CD14-positive monocyte (primary cell): ENCODE data around the gene ASNSD1. TPM values are rescaled to one million over a fixed set of nuclear protein-coding genes. Genes with fewer than 3 reads are reported as not detected.

Experiments used
- DNase-seq, 3 donors: peaks; one replicate each; pipeline ENCODE4 v3.0.0-alpha.2; 2011 to 2022
- H2AFZ ChIP-seq: 2 replicates; pipeline ENCODE4 v1.6.0; 2012; ENCODE audit warnings: mild to moderate bottlenecking, low read depth, low read length, inconsistent platforms; ENCODE audit not compliant: insufficient read depth, poor library complexity, severe bottlenecking
- H3K27ac ChIP-seq, 2 donors: 1 replicate in 1 of 2; 2 replicates in 1 of 2; pipeline ENCODE4 v1.5.1; 2012 to 2013; ENCODE audit warnings: low read length in 2 of 2, control low read depth in 1 of 2, inconsistent platforms in 1 of 2, low read depth in 1 of 2, mild to moderate bottlenecking in 1 of 2
- H3K27me3 ChIP-seq, 2 donors: one replicate each; pipeline versions ENCODE4 v1.6.0 to v1.6.1; 2011 to 2013; ENCODE audit warnings: low read length in 2 of 2; ENCODE audit not compliant: control insufficient read depth in 2 of 2, insufficient read depth in 2 of 2
- H3K36me3 ChIP-seq, 2 donors: replicated peaks in 1 of 2; 1 replicate in 1 of 2; 2 replicates in 1 of 2; pipeline versions ENCODE4 v1.5.1 to v1.6.1; 2012 to 2013; ENCODE audit warnings: low read length in 2 of 2, control low read depth in 1 of 2, inconsistent platforms in 1 of 2, mild to moderate bottlenecking in 1 of 2; ENCODE audit not compliant: insufficient read depth in 2 of 2, control insufficient read depth in 1 of 2
- H3K4me1 ChIP-seq, 2 donors: 1 replicate in 1 of 2; 2 replicates in 1 of 2; pipeline versions ENCODE4 v1.5.1 to v1.6.1; 2012 to 2013; ENCODE audit warnings: low read length in 2 of 2, control low read depth in 1 of 2, inconsistent platforms in 1 of 2, mild to moderate bottlenecking in 1 of 2, moderate library complexity in 1 of 2; ENCODE audit not compliant: insufficient read depth in 2 of 2, control insufficient read depth in 1 of 2
- H3K4me2 ChIP-seq: replicated peaks from 2 replicates; pipeline ENCODE3; 2012; ENCODE audit warnings: low read length, moderate library complexity, mild to moderate bottlenecking; ENCODE audit not compliant: poor library complexity, severe bottlenecking; ENCODE audit errors: extremely low read depth
- H3K4me3 ChIP-seq, 3 experiments: fragments of 200-600 bp in 1 of 3; sonication (generic) in 1 of 3; replicated peaks in 1 of 3; 1 replicate in 2 of 3; 2 replicates in 1 of 3; pipeline ENCODE4 v1.5.1; 2011 to 2013; ENCODE audit warnings: low read length in 3 of 3, mild to moderate bottlenecking in 3 of 3, control low read depth in 2 of 3, low read depth in 2 of 3, inconsistent platforms in 1 of 3, moderate library complexity in 1 of 3
- H3K79me2 ChIP-seq: 2 replicates; pipeline ENCODE4 v1.6.0; 2012; ENCODE audit warnings: mild to moderate bottlenecking, control low read depth, inconsistent platforms, low read length, moderate library complexity; ENCODE audit not compliant: insufficient read depth
- H3K9ac ChIP-seq: 2 replicates; pipeline ENCODE4 v1.6.0; 2017; ENCODE audit warnings: low read length, mild to moderate bottlenecking; ENCODE audit not compliant: insufficient read depth, poor library complexity, severe bottlenecking
- H3K9me3 ChIP-seq, 2 donors: replicated peaks in 1 of 2; 1 replicate in 1 of 2; 2 replicates in 1 of 2; pipeline versions ENCODE4 v1.5.1 to v1.6.1; 2012 to 2013; ENCODE audit warnings: low read length in 2 of 2, control low read depth in 1 of 2; ENCODE audit not compliant: control insufficient read depth in 1 of 2, insufficient read depth in 1 of 2
- H4K20me1 ChIP-seq: 2 replicates; pipeline ENCODE4 v1.6.0; 2012; ENCODE audit warnings: mild to moderate bottlenecking, low read length, control low read depth, moderate library complexity; ENCODE audit not compliant: insufficient read depth
- H3K27ac Mint-ChIP-seq, 7 donors: one replicate each; pipeline ENCODE4 v1.8.0; 2020; ENCODE audit warnings: mild to moderate bottlenecking in 7 of 7, mixed read lengths in 7 of 7, moderate library complexity in 6 of 7, inconsistent platforms in 2 of 7
- H3K27me3 Mint-ChIP-seq, 3 donors: one replicate each; pipeline ENCODE4 v1.8.0; 2021 to 2022; ENCODE audit warnings: low read depth in 3 of 3, mild to moderate bottlenecking in 3 of 3, mixed read lengths in 3 of 3, moderate library complexity in 3 of 3, inconsistent platforms in 1 of 3
- H3K36me3 Mint-ChIP-seq, 2 donors: one replicate each; pipeline ENCODE4 v1.8.0; 2020; ENCODE audit warnings: mixed read lengths in 2 of 2, inconsistent platforms in 1 of 2, mild to moderate bottlenecking in 1 of 2
- H3K4me1 Mint-ChIP-seq: one replicate; pipeline ENCODE4 v1.8.0; 2020; ENCODE audit warnings: mild to moderate bottlenecking, mixed read lengths
- H3K4me3 Mint-ChIP-seq, 2 donors: one replicate each; pipeline ENCODE4 v1.8.0; 2020; ENCODE audit warnings: mild to moderate bottlenecking in 2 of 2, mixed read lengths in 2 of 2, moderate library complexity in 1 of 2
- H3K9me3 Mint-ChIP-seq, 7 donors: one replicate each; pipeline ENCODE4 v1.8.0; 2020 to 2022; ENCODE audit warnings: mixed read lengths in 7 of 7, mild to moderate bottlenecking in 6 of 7, moderate library complexity in 6 of 7, inconsistent platforms in 2 of 7
- WGBS: methylation state at CpG from one replicate; pipeline ENCODE4 v1.1.5; 2013; ENCODE audit warnings: missing lambda C conversion rate; ENCODE audit not compliant: insufficient coverage; 5-methylcytosine and 5-hydroxymethylcytosine counted together
- intact Hi-C, 2 donors: fragments of 100-400 bp; cut with micrococcal nuclease; formaldehyde crosslinking; loops; one replicate each; pipeline versions ENCODE4 v1.15.0 to v1.15.1; 2023
- polyA plus RNA-seq, 3 donors: library from polyadenylated mRNA; depleted of rRNA in 1 of 3; unstranded in 2 of 3; stranded (reverse) in 1 of 3; fragments of 300-500 nt in 2 of 3; fragments of >200 nt in 1 of 3; fragmentation: Illumina TruSeq in 2 of 3; gene quantifications; 1 replicate in 2 of 3; 2 replicates in 1 of 3; pipeline ENCODE4 v1.2.3, GENCODE V29; 2012 to 2021
- TF ChIP-seq, protein P1 (sequence below): fragments of 200-600 bp; IDR thresholded peaks from one replicate; pipeline ENCODE4 v1.8.0; 2022; ENCODE audit warnings: antibody characterized with exemption, mild to moderate bottlenecking

Gene ASNSD1
- polyA plus RNA-seq, 3 donors: 8.6 to 27.1 (median 26.6) TPM

DNA sequence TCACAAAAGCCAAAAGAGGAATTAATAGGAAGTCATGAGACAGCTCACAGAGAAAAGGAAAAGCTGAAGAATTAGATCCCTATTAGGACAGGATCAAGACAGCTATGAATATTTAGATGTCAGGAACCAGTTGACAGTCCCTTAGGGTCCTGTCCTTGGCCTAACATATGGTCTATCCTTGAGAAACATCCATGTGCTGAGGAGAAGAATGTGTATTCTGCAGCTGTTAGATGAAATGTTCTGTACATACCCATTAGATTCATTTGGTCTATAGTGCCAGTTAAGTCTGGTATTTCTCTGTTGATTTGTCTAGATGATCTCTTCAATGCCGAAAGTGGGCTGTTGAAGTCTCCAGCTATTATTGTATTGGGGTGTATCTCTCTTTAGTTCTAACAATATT is 43.1 kb upstream of the ASNSD1 start:
- Histone ChIP-seq H3K9ac (no peak overlapping the region), H3K36me3 (no peaks in the 10 kb centered on the region), H3K79me2 (no peaks in the 10 kb centered on the region), H3K4me3 (no peak overlapping the region), H3K27ac (no peak overlapping the region), H3K4me1 (peaks cover under 1 to 4% of the 10 kb centered on the region in 2 donors), H2AFZ (no peak overlapping the region), H3K27me3 (no peaks in the 10 kb centered on the region), H4K20me1 (no peaks in the 10 kb centered on the region), H3K9me3 (no peaks in the 10 kb centered on the region), H3K4me2 (no peak overlapping the region)
- TF ChIP-seq, protein P1, sequence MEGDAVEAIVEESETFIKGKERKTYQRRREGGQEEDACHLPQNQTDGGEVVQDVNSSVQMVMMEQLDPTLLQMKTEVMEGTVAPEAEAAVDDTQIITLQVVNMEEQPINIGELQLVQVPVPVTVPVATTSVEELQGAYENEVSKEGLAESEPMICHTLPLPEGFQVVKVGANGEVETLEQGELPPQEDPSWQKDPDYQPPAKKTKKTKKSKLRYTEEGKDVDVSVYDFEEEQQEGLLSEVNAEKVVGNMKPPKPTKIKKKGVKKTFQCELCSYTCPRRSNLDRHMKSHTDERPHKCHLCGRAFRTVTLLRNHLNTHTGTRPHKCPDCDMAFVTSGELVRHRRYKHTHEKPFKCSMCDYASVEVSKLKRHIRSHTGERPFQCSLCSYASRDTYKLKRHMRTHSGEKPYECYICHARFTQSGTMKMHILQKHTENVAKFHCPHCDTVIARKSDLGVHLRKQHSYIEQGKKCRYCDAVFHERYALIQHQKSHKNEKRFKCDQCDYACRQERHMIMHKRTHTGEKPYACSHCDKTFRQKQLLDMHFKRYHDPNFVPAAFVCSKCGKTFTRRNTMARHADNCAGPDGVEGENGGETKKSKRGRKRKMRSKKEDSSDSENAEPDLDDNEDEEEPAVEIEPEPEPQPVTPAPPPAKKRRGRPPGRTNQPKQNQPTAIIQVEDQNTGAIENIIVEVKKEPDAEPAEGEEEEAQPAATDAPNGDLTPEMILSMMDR: no peak
- no peak overlapping the region for H3K27ac Mint-ChIP-seq
- no CpG with 5 or more reads among the region's 1 CpG for WGBS
- H3K27me3 Mint-ChIP-seq: peaks cover 0 to 2% (median 0%) of the 10 kb centered on the region in 3 donors
- DNase-seq: no peak
- no peak overlapping the region for H3K4me3 Mint-ChIP-seq
- no peaks in the 10 kb centered on the region for H3K9me3 Mint-ChIP-seq
- intact Hi-C loops: no loop called here
- H3K4me1 Mint-ChIP-seq: peaks cover 4% of the 10 kb centered on the region
- no peaks in the 10 kb centered on the region for H3K36me3 Mint-ChIP-seq

DNA sequence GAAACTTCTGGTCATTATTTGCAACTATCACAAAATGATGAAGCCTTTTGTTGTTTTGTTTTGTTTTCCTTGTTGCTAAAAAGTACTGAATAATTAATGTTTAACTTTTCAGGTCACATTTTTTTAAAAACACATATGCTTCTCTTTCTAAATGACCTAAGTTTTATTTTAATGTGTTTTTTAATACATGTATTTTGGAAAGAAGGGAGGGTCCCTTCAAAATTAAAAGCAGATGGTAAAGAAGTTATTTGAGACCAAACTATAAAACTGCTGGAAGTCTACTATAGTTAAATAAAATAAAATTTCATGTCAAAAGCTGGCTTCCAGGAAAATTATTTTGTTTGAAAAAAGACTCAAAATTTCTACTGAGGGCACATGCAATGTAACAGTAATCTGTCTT is 39.5 kb upstream of the ASNSD1 start:
- Histone ChIP-seq H4K20me1 (no peaks in the 10 kb centered on the region), H3K36me3 (no peaks in the 10 kb centered on the region), H3K9ac (no peak overlapping the region), H3K4me1 (no peaks in the 10 kb centered on the region), H3K4me2 (no peak overlapping the region), H3K9me3 (no peaks in the 10 kb centered on the region), H2AFZ (no peak overlapping the region), H3K79me2 (no peaks in the 10 kb centered on the region), H3K4me3 (no peak overlapping the region), H3K27ac (no peak overlapping the region), H3K27me3 (no peaks in the 10 kb centered on the region)
- intact Hi-C loops: no loop called here
- no peak overlapping the region for H3K27ac Mint-ChIP-seq
- TF ChIP-seq, protein P1: no peak
- DNase-seq: no peak
- no peaks in the 10 kb centered on the region for H3K9me3 Mint-ChIP-seq
- no peak overlapping the region for H3K4me3 Mint-ChIP-seq
- peaks cover 2% of the 10 kb centered on the region for H3K4me1 Mint-ChIP-seq
- no peaks in the 10 kb centered on the region for H3K36me3 Mint-ChIP-seq
- peaks cover 0 to 2% (median 0%) of the 10 kb centered on the region in 3 donors for H3K27me3 Mint-ChIP-seq
